Sigmoid colon (tissue), 4 donors: ENCODE results near the gene SHANK1.

Source experiments
- EP300 ChIP-seq, 4 donors: sonication (generic); formaldehyde crosslinking; IDR thresholded peaks; one replicate each; pipeline ENCODE4 v1.6.1; 2017; ENCODE audit warnings: antibody characterized with exemption in 4 of 4
- POLR2A ChIP-seq, 2 donors: fragments of 450-650 bp; IDR thresholded peaks; one replicate each; pipeline ENCODE4 v1.6.1; 2016; ENCODE audit warnings: antibody characterized with exemption in 2 of 2, mild to moderate bottlenecking in 2 of 2, moderate library complexity in 2 of 2
- TF ChIP-seq, protein P1 (sequence below), 4 experiments: fragments of 450-650 bp in 3 of 4; fragments of 200-600 bp in 1 of 4; IDR thresholded peaks; one replicate each; pipeline ENCODE4 v1.5.1; 2016 to 2019; ENCODE audit warnings: antibody characterized with exemption in 4 of 4, mild to moderate bottlenecking in 3 of 4, moderate library complexity in 2 of 4

DNA sequence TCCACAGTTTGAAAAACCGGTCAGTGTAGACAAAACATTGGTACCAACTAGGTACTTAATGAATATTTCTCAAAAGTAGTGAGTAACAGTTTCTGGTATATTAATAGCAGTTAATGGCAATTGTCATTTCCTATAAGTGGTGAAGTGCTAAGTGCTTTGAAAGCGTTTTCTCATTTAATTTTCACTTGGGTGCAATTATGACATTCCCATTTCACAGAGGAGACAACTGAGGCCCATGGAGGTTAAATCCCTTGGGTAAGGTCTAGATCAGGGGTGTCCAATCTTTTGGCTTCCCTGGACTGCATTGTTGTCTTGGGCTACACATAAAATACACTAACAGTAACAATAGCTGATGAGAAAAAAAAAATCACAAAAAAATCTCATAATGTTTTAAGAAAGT, 79.2 kb downstream of the SHANK1 start:
- TF ChIP-seq, protein P1, sequence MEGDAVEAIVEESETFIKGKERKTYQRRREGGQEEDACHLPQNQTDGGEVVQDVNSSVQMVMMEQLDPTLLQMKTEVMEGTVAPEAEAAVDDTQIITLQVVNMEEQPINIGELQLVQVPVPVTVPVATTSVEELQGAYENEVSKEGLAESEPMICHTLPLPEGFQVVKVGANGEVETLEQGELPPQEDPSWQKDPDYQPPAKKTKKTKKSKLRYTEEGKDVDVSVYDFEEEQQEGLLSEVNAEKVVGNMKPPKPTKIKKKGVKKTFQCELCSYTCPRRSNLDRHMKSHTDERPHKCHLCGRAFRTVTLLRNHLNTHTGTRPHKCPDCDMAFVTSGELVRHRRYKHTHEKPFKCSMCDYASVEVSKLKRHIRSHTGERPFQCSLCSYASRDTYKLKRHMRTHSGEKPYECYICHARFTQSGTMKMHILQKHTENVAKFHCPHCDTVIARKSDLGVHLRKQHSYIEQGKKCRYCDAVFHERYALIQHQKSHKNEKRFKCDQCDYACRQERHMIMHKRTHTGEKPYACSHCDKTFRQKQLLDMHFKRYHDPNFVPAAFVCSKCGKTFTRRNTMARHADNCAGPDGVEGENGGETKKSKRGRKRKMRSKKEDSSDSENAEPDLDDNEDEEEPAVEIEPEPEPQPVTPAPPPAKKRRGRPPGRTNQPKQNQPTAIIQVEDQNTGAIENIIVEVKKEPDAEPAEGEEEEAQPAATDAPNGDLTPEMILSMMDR (IDR thresholded peaks at IDR 0.05), result no peak
- TF ChIP-seq POLR2A (IDR thresholded peaks at IDR 0.05) (no peak), EP300 (IDR thresholded peaks at IDR 0.05) (no peak)
